GM12878 (cell line): ENCODE results near the gene SNRPE. TPM values are rescaled to one million over a fixed set of nuclear protein-coding genes. Genes with fewer than 3 reads are reported as not detected.

Experiments used
- BACH1 ChIP-seq: fragments of 450-650 bp; IDR thresholded peaks from 2 replicates; pipeline ENCODE4 v1.6.1; 2017; ENCODE audit warnings: mild to moderate bottlenecking, borderline replicate concordance
- BCL11A ChIP-seq: IDR thresholded peaks from 2 replicates; pipeline ENCODE4 v1.6.1; 2011; ENCODE audit warnings: low read depth, low read length
- CBX3 ChIP-seq: fragments of 200-600 bp; sonication (generic); IDR thresholded peaks from 2 replicates; pipeline ENCODE4 v1.6.1; 2016; ENCODE audit warnings: low read depth, borderline replicate concordance
- JUNB ChIP-seq: IDR thresholded peaks from 2 replicates; pipeline ENCODE4 v1.6.1; 2016; ENCODE audit warnings: antibody characterized with exemption, mild to moderate bottlenecking
- MTA2 ChIP-seq: fragments of 450-650 bp; IDR thresholded peaks from 2 replicates; pipeline ENCODE4 v1.6.1; 2016; ENCODE audit warnings: low read depth, mild to moderate bottlenecking, moderate library complexity
- NFYB ChIP-seq: IDR thresholded peaks from 2 replicates; pipeline ENCODE4 v1.6.1; 2011; ENCODE audit warnings: low read depth, mild to moderate bottlenecking, low read length, improper control_type of control experiment, moderate library complexity; ENCODE audit not compliant: insufficient read depth
- RAD21 ChIP-seq: IDR thresholded peaks from 2 replicates; pipeline ENCODE4 v1.6.1; 2011; ENCODE audit warnings: mild to moderate bottlenecking, low read depth, low read length, moderate library complexity; ENCODE audit not compliant: insufficient read depth
- RB1 ChIP-seq: fragments of 450-650 bp; formaldehyde crosslinking; IDR thresholded peaks from 2 replicates; pipeline ENCODE4 v1.6.1; 2017; ENCODE audit warnings: mild to moderate bottlenecking, borderline replicate concordance
- SMAD1 ChIP-seq: fragments of 450-650 bp; IDR thresholded peaks from 2 replicates; pipeline ENCODE4 v1.6.1; 2018; ENCODE audit warnings: mild to moderate bottlenecking, low read depth; ENCODE audit not compliant: partially characterized antibody
- TCF3 ChIP-seq: IDR thresholded peaks from 2 replicates; pipeline ENCODE4 v1.6.1; 2012; ENCODE audit warnings: low read depth, mild to moderate bottlenecking, low read length, borderline replicate concordance; ENCODE audit not compliant: insufficient read depth
- ZBED1 ChIP-seq: IDR thresholded peaks from 2 replicates; pipeline ENCODE4 v1.6.1; 2016; ENCODE audit warnings: borderline replicate concordance
- ZNF274 ChIP-seq: IDR thresholded peaks from one replicate; pipeline ENCODE4 v1.8.0; 2011; ENCODE audit not compliant: insufficient read length, insufficient read depth
- ZNF384 ChIP-seq: IDR thresholded peaks from 2 replicates; pipeline ENCODE4 v1.6.1; 2012; ENCODE audit warnings: low read depth, mild to moderate bottlenecking, low read length, improper control_type of control experiment, borderline replicate concordance
- ZSCAN29 ChIP-seq: fragments of 450-650 bp; IDR thresholded peaks from 2 replicates; pipeline ENCODE4 v1.6.1; 2017; ENCODE audit warnings: mild to moderate bottlenecking, moderate library complexity
- polyA plus RNA-seq, 11 experiments: library from polyadenylated mRNA; depleted of rRNA in 4 of 11; unstranded in 6 of 11; stranded (reverse) in 5 of 11; fragments of >200 nt; fragmentation: Nextera tagmentation in 4 of 11; fragmentation: Illumina TruSeq in 1 of 11; extraction: Ambion mirVana in 4 of 11; extraction: Trizol in 1 of 11; gene quantifications; 1 replicate in 1 of 11; 2 replicates in 10 of 11; pipeline versions ENCODE4 v1.2.1 to v1.2.3, GENCODE V29; 2011 to 2016; ENCODE audit warnings: inconsistent platforms in 2 of 11, missing spikeins in 2 of 11, low read depth in 1 of 11
- total RNA-seq, 4 experiments: library from RNA; depleted of rRNA in 3 of 4; stranded (reverse); fragments of >200 nt in 3 of 4; fragmentation: Illumina TruSeq in 1 of 4; extraction: Trizol in 1 of 4; gene quantifications; 2 replicates each; pipeline versions ENCODE4 v1.2.1 to v1.2.3, GENCODE V29; 2013 to 2021
- TF ChIP-seq, protein P1 (sequence below): fragments of 450-650 bp; IDR thresholded peaks from 2 replicates; pipeline ENCODE4 v1.6.1; 2018; ENCODE audit warnings: mild to moderate bottlenecking, low read depth, moderate library complexity; ENCODE audit not compliant: partially characterized antibody
- TF ChIP-seq, protein P2 (sequence below): IDR thresholded peaks from 2 replicates; pipeline ENCODE4 v1.6.1; 2012; ENCODE audit warnings: low read length, inconsistent platforms
- TF ChIP-seq, protein P3 (sequence below): IDR thresholded peaks from 2 replicates; pipeline ENCODE4 v1.6.1; 2011; ENCODE audit warnings: borderline replicate concordance, low read depth, mild to moderate bottlenecking, moderate library complexity, low read length; ENCODE audit not compliant: insufficient read depth, poor library complexity, severe bottlenecking
- TF ChIP-seq, protein P4 (sequence below): IDR thresholded peaks from 2 replicates; pipeline ENCODE4 v1.6.1; 2012; ENCODE audit warnings: low read depth, low read length, improper control_type of control experiment
- TF ChIP-seq, protein P5 (sequence below), 3 experiments: IDR thresholded peaks in 2 of 3; conservative IDR thresholded peaks in 1 of 3; 2 replicates each; pipeline ENCODE4 v1.5.1; 2011; ENCODE audit warnings: low read depth in 3 of 3, low read length in 3 of 3, mild to moderate bottlenecking in 3 of 3, control low read depth in 2 of 3, moderate library complexity in 2 of 3, inconsistent platforms in 1 of 3, mixed read lengths in 1 of 3; ENCODE audit not compliant: control insufficient read depth in 2 of 3, insufficient read depth in 1 of 3; ENCODE audit errors: extremely low read depth in 1 of 3
- TF ChIP-seq, protein P6 (sequence below): fragments of 450-650 bp; IDR thresholded peaks from 2 replicates; pipeline ENCODE4 v1.6.1; 2016; ENCODE audit warnings: mild to moderate bottlenecking

Gene SNRPE
- total and polyA plus RNA-seq, 10 of the 15 experiments (the other 5 are each of a cell fraction or from before 2014, with no cell fraction given): 109 to 1,384 (median 316) TPM

DNA sequence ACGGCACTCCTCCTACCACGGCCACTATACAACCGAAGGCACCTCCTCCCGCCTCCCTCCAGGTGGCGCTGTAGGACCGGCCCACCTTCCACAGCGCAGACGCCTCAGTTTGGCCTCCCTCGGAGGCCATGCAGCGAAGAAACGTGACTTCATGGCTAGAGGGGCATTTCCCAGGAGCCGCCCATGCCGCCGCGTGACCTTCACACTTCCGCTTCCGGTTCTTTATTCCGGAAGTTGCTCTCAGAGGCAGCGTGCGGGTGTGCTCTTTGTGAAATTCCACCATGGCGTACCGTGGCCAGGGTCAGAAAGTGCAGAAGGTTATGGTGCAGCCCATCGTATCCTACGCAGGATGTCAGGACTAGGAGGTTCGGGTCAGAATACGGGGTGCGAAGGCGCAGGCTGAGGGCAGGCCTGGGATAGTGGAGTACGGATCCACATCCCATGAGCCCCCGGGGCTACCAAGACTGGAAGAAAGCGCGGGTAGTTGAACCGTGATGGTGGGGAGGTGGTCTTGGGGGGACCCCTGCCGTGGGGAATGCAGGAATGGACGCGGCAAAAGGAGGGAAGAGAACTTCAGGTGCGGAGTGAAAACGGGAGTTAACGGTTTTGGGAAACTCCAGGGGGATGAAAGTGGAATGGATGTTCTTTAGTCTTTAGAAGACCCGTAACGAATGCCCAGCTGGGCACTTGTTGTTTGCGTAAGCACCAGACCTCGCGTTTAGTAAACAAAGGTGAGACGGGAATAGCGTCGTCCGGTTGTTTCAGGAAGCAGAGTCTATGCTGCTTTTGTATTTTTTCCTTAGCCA is at the start of gene SNRPE (continued):
- TF ChIP-seq, protein P1, sequence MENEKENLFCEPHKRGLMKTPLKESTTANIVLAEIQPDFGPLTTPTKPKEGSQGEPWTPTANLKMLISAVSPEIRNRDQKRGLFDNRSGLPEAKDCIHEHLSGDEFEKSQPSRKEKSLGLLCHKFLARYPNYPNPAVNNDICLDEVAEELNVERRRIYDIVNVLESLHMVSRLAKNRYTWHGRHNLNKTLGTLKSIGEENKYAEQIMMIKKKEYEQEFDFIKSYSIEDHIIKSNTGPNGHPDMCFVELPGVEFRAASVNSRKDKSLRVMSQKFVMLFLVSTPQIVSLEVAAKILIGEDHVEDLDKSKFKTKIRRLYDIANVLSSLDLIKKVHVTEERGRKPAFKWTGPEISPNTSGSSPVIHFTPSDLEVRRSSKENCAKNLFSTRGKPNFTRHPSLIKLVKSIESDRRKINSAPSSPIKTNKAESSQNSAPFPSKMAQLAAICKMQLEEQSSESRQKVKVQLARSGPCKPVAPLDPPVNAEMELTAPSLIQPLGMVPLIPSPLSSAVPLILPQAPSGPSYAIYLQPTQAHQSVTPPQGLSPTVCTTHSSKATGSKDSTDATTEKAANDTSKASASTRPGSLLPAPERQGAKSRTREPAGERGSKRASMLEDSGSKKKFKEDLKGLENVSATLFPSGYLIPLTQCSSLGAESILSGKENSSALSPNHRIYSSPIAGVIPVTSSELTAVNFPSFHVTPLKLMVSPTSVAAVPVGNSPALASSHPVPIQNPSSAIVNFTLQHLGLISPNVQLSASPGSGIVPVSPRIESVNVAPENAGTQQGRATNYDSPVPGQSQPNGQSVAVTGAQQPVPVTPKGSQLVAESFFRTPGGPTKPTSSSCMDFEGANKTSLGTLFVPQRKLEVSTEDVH: peak; percentile 98
- TF ChIP-seq RAD21 (peak; percentile 89), JUNB (peak; percentile 13; the same call in 1 of the 2 replicates), ZNF274 (no peak), SMAD1 (peak; percentile 55), ZSCAN29 (no peak), TCF3 (no peak), RB1 (peak; percentile 91), ZNF384 (peak; percentile 59), BCL11A (peak; percentile 38; the same call in 1 of the 2 replicates), BACH1 (no peak), MTA2 (peak; percentile 75), NFYB (no peak), CBX3 (no peak), ZBED1 (peak; percentile 56; the same call in 1 of the 2 replicates)
- TF ChIP-seq, protein P2, sequence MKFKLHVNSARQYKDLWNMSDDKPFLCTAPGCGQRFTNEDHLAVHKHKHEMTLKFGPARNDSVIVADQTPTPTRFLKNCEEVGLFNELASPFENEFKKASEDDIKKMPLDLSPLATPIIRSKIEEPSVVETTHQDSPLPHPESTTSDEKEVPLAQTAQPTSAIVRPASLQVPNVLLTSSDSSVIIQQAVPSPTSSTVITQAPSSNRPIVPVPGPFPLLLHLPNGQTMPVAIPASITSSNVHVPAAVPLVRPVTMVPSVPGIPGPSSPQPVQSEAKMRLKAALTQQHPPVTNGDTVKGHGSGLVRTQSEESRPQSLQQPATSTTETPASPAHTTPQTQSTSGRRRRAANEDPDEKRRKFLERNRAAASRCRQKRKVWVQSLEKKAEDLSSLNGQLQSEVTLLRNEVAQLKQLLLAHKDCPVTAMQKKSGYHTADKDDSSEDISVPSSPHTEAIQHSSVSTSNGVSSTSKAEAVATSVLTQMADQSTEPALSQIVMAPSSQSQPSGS: no peak
- TF ChIP-seq, protein P3, sequence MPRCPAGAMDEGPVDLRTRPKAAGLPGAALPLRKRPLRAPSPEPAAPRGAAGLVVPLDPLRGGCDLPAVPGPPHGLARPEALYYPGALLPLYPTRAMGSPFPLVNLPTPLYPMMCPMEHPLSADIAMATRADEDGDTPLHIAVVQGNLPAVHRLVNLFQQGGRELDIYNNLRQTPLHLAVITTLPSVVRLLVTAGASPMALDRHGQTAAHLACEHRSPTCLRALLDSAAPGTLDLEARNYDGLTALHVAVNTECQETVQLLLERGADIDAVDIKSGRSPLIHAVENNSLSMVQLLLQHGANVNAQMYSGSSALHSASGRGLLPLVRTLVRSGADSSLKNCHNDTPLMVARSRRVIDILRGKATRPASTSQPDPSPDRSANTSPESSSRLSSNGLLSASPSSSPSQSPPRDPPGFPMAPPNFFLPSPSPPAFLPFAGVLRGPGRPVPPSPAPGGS: no peak
- TF ChIP-seq, protein P4, sequence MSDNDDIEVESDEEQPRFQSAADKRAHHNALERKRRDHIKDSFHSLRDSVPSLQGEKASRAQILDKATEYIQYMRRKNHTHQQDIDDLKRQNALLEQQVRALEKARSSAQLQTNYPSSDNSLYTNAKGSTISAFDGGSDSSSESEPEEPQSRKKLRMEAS: peak; percentile 98
- TF ChIP-seq, protein P5, sequence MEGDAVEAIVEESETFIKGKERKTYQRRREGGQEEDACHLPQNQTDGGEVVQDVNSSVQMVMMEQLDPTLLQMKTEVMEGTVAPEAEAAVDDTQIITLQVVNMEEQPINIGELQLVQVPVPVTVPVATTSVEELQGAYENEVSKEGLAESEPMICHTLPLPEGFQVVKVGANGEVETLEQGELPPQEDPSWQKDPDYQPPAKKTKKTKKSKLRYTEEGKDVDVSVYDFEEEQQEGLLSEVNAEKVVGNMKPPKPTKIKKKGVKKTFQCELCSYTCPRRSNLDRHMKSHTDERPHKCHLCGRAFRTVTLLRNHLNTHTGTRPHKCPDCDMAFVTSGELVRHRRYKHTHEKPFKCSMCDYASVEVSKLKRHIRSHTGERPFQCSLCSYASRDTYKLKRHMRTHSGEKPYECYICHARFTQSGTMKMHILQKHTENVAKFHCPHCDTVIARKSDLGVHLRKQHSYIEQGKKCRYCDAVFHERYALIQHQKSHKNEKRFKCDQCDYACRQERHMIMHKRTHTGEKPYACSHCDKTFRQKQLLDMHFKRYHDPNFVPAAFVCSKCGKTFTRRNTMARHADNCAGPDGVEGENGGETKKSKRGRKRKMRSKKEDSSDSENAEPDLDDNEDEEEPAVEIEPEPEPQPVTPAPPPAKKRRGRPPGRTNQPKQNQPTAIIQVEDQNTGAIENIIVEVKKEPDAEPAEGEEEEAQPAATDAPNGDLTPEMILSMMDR (IDR thresholded peaks at IDR 0.05 in 2 of 3, conservative IDR thresholded peaks at IDR 0.05 in 1 of 3; ENCODE audit: control insufficient read depth in 2 of 3, extremely low read depth in 1 of 3, insufficient read depth in 1 of 3, low read depth in 3 of 3, low read length in 3 of 3): peak; percentile 94 to 96 (median 94)
- TF ChIP-seq, protein P6, sequence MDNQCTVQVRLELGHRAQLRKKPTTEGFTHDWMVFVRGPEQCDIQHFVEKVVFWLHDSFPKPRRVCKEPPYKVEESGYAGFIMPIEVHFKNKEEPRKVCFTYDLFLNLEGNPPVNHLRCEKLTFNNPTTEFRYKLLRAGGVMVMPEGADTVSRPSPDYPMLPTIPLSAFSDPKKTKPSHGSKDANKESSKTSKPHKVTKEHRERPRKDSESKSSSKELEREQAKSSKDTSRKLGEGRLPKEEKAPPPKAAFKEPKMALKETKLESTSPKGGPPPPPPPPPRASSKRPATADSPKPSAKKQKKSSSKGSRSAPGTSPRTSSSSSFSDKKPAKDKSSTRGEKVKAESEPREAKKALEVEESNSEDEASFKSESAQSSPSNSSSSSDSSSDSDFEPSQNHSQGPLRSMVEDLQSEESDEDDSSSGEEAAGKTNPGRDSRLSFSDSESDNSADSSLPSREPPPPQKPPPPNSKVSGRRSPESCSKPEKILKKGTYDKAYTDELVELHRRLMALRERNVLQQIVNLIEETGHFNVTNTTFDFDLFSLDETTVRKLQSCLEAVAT: peak; percentile 77
